Measurements from ENCODE around the gene MAT2A.

Gene MAT2A

GRCh38 chr2:85523062-85523902 lies 15.7 kb upstream of the MAT2A start:
- Histone ChIP-seq H3K4me1 (ENCODE audit: control insufficient read depth, low read length) (peaks cover 11% of the 10 kb centered on the region), H3K4me2 (ENCODE audit: low read length) (no peak overlapping the region), H4K20me1 (ENCODE audit: control insufficient read depth, insufficient read depth, low read depth, low read length) (no peaks in the 10 kb centered on the region), H3K4me3 (ENCODE audit: low read length) (no peak overlapping the region), H3K9me2 (replicated peaks; ENCODE audit: control insufficient read depth, low read length) (no peaks in the 10 kb centered on the region), H3F3A (ENCODE audit: control insufficient read depth, insufficient read depth) (no peaks in the 10 kb centered on the region), H3K27ac (ENCODE audit: low read depth, low read length) (no peak overlapping the region), H3K36me3 (ENCODE audit: control insufficient read depth, low read length) (no peaks in the 10 kb centered on the region), H3K79me2 (ENCODE audit: control insufficient read depth, low read length) (no peaks in the 10 kb centered on the region), H3K27me3 (ENCODE audit: control insufficient read depth, low read length) (peaks cover 10% of the 10 kb centered on the region), H3K9me3 (ENCODE audit: control insufficient read depth, insufficient read depth, low read length) (no peaks in the 10 kb centered on the region)
- TF ChIP-seq CTCF (IDR thresholded peaks at IDR 0.05; ENCODE audit: low read depth, low read length, poor library complexity, severe bottlenecking) = no peak
- no peak for TF ChIP-seq EZH2phosphoT487 (IDR thresholded peaks at IDR 0.05; ENCODE audit: borderline replicate concordance, low read length)

- Histone ChIP-seq H3K4me2 (ENCODE audit: low read length) (no peak overlapping the region), H3K79me2 (ENCODE audit: control insufficient read depth, low read length) (no peaks in the 10 kb centered on the region), H3K27me3 (ENCODE audit: control insufficient read depth, low read length) (peaks cover 13% of the 10 kb centered on the region), H4K20me1 (ENCODE audit: control insufficient read depth, insufficient read depth, low read depth, low read length) (no peaks in the 10 kb centered on the region), H3K36me3 (ENCODE audit: control insufficient read depth, low read length) (no peaks in the 10 kb centered on the region), H3K9me2 (replicated peaks; ENCODE audit: control insufficient read depth, low read length) (no peaks in the 10 kb centered on the region), H3K4me3 (ENCODE audit: low read length) (no peak overlapping the region), H3K9me3 (ENCODE audit: control insufficient read depth, insufficient read depth, low read length) (no peaks in the 10 kb centered on the region), H3F3A (ENCODE audit: control insufficient read depth, insufficient read depth) (no peaks in the 10 kb centered on the region), H3K4me1 (ENCODE audit: control insufficient read depth, low read length) (peaks cover 11% of the 10 kb centered on the region), H3K27ac (ENCODE audit: low read depth, low read length) (no peak overlapping the region)
- TF ChIP-seq CTCF (IDR thresholded peaks at IDR 0.05; ENCODE audit: low read depth, low read length, poor library complexity, severe bottlenecking) (no peak), EZH2phosphoT487 (IDR thresholded peaks at IDR 0.05; ENCODE audit: borderline replicate concordance, low read length) (no peak)
Observed at GRCh38 chr2:85523903-85524335, 15.0 kb upstream of the MAT2A start.

- H3K4me1 ChIP-seq (ENCODE audit: control insufficient read depth, low read length) = peaks cover 11% of the 10 kb centered on the region
- no peak overlapping the region for H3K27ac ChIP-seq (ENCODE audit: low read depth, low read length)
- no peaks in the 10 kb centered on the region for H4K20me1 ChIP-seq (ENCODE audit: control insufficient read depth, insufficient read depth, low read depth, low read length)
- H3K79me2 ChIP-seq (ENCODE audit: control insufficient read depth, low read length) = no peaks in the 10 kb centered on the region
- H3K9me3 ChIP-seq (ENCODE audit: control insufficient read depth, insufficient read depth, low read length) = no peaks in the 10 kb centered on the region
- no peak overlapping the region for H3K4me2 ChIP-seq (ENCODE audit: low read length)
- H3K27me3 ChIP-seq (ENCODE audit: control insufficient read depth, low read length) = peaks cover 17% of the 10 kb centered on the region
- H3K4me3 ChIP-seq (ENCODE audit: low read length) = no peak overlapping the region
- no peaks in the 10 kb centered on the region for H3K9me2 ChIP-seq (replicated peaks; ENCODE audit: control insufficient read depth, low read length)
- TF ChIP-seq EZH2phosphoT487 (IDR thresholded peaks at IDR 0.05; ENCODE audit: borderline replicate concordance, low read length) = no peak
- TF ChIP-seq CTCF (IDR thresholded peaks at IDR 0.05; ENCODE audit: low read depth, low read length, poor library complexity, severe bottlenecking) = no peak
- no peaks in the 10 kb centered on the region for H3F3A ChIP-seq (ENCODE audit: control insufficient read depth, insufficient read depth)
- H3K36me3 ChIP-seq (ENCODE audit: control insufficient read depth, low read length) = no peaks in the 10 kb centered on the region
Observed at GRCh38 chr2:85524336-85524908, 14.5 kb upstream of the MAT2A start.
